PFSK-1 (cell line): ENCODE data around the gene GDF7.

ENCODE experiments used
- POLR2AphosphoS5 ChIP-seq: IDR thresholded peaks from 2 replicates; pipeline ENCODE4 v1.6.1; 2012; ENCODE audit warnings: low read depth, mild to moderate bottlenecking, control low read depth, low read length, moderate library complexity
- TAF1 ChIP-seq: IDR thresholded peaks from 2 replicates; pipeline ENCODE4 v1.6.1; 2012; ENCODE audit warnings: low read length, control low read depth, borderline replicate concordance; ENCODE audit not compliant: insufficient read depth

DNA sequence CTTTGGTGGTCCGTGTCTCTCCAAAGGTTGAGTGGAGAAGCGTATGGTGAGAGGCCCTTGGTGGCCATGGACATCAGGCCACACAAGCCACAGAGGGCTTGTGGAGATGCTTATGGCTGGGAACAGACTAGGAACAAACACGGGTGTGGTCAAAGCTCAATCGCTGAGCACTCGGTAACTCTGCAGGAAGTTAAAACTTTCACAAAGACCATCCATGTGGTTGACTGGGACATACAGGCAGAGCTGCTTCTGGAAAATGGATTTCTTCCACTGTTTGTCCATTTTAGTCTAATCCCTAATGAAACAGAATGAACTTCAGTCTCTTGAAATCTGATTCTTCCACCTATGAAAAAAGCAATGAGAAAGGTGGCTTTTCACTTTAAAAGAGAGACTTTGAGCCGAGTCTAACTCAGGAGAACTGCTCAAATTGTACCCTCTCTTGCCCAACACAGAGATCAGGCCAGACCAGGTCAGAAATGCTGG, 17.7 kb downstream of the GDF7 start:
- TF ChIP-seq TAF1: no peak
- no peak for TF ChIP-seq POLR2AphosphoS5
